H7 (cell line): ENCODE data around the gene NGFR. TPM values are rescaled to one million over a fixed set of nuclear protein-coding genes. Genes with fewer than 3 reads are reported as not detected.
A peak's percentile ranks its signal among the peaks of the same experiment; 100 is the strongest.

Experiments used
- DNase-seq: peaks from one replicate; pipeline ENCODE4 v3.0.0; 2012
- H3K27me3 ChIP-seq: 2 replicates; pipeline ENCODE4 v1.6.0; 2011; ENCODE audit warnings: mild to moderate bottlenecking, low read length; ENCODE audit not compliant: control insufficient read depth, insufficient read depth
- H3K36me3 ChIP-seq: replicated peaks from 2 replicates; pipeline ENCODE4 v1.5.1; 2011; ENCODE audit warnings: low read length; ENCODE audit not compliant: control insufficient read depth, insufficient read depth
- H3K4me3 ChIP-seq: 2 replicates; pipeline ENCODE4 v1.5.1; 2011; ENCODE audit warnings: low read depth, mild to moderate bottlenecking, control low read depth, low read length, moderate library complexity; ENCODE audit not compliant: insufficient read depth
- total RNA-seq: library from RNA; depleted of rRNA; stranded (reverse); fragments of >200 nt; shearing (Covaris generic); gene quantifications from 2 replicates; pipeline ENCODE4 v1.2.3, GENCODE V29; 2014; rRNA removed

Gene NGFR
- 7.9 and 8.7 TPM in 2 replicates for total RNA-seq

DNA sequence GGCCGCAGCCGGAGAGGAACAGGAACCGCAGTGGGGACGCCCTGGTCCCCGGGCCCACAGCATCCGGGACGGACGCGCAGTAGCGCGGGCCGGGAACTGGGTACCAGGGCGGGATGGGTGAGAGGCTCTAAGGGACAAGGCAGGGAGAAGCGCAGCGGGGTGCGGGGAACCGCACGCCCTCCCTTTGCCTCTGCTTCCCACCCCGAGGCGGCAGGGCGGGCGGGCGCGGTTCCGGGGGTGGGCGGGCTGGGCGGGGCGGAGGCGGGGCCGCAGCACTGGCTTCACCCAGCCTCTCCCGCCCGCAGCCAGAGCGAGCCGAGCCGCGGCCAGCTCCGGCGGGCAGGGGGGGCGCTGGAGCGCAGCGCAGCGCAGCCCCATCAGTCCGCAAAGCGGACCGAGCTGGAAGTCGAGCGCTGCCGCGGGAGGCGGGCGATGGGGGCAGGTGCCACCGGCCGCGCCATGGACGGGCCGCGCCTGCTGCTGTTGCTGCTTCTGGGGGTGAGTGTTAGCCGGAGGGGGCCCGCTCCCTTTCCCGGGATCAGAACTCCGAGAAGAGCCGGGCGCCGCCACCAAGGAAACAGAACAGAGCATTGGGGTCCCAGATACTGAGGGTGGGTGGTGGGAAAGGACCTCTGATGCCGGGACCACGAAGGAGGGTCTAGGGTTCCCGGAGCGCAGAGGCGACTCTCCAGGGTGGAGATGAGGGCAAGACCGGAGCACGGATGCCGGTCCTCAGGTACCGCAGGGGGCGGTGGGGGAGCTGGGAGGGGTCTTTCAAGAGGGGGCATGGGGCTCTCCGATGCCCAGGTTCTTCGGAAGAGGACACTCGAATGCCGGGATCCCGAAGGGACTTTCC lies at the start of gene NGFR:
Gene NGFR, plus strand, starts transcription at position 308 of the 856 bp plus-strand sequence. Its CDS starts 125 bp downstream, at position 433.
- peaks cover 46% of the 10 kb centered on the region for H3K27me3 ChIP-seq
- no peaks in the 10 kb centered on the region for H3K36me3 ChIP-seq
- H3K4me3 ChIP-seq, result peak within 1 kb of the TSS; percentile 69
- peak; percentile 98 for DNase-seq

GRCh38 chr17:49445591-49445990 lies 49.5 kb upstream of the NGFR start:
- Histone ChIP-seq H3K27me3 (0 out of 2 replicates have a peak, but pooled peaks cover 1% of the 10 kb centered on the region), H3K36me3 (no peaks in the 10 kb centered on the region), H3K4me3 (no peak overlapping the region)
- no peak for DNase-seq

DNA sequence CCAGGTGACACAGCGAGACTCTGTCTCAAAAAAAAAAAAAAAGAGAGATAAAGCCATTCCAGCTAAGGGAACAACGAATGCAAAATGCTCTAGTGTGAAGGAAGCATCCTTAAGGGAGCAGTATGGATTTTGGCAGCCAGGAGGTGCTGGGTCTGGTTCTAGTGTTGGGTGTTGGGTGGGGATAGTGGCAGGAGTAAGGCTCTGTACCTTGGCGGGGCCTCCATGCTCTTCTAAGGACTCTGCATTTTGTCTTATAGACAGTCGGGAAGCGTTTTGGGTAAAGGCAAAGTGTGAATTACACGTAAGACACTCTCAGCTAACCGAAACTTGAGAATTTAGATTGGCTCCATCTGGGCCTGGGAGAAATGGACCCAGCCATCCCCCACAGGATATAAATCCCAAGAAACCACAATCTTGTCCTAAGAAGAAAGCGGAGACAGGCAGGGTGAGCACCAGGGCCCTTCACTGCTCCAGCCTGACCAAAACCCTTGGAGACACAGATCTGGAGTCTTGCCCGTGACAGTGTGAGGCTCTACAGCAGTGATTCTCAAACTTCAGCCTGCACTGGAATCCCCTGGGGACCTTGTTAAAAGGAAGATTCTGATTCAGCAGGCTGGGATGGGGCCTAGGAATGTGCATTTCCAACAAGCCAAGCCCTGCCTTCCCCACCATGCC lies 47.3 kb upstream of the NGFR start:
- Histone ChIP-seq H3K36me3 (no peaks in the 10 kb centered on the region), H3K27me3 (0 out of 2 replicates have a peak, but pooled peaks cover 1% of the 10 kb centered on the region), H3K4me3 (no peak overlapping the region)
- no peak for DNase-seq

DNA sequence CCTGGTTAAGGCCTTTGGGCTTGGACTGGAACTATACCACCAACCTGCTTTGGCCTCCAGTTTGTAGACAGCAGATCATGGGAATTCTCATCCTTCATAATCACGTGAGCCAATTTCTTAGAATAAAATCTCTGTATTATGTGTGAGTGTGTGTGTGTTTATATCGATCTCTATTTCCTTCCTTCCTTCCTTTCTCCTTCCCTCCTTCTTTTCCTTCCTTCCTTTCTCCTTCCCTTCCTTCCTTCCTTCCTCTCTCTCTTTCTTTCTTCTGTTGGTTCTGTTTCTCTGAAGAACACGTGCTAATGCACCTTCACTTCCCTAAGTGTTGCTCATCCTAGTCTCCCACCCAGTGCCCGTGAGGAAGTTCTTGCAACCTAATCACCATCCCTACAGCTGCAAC lies 44.9 kb upstream of the NGFR start:
- Histone ChIP-seq H3K36me3 (no peaks in the 10 kb centered on the region), H3K4me3 (no peak overlapping the region), H3K27me3 (0 out of 2 replicates have a peak, but pooled peaks cover 1% of the 10 kb centered on the region)
- no peak for DNase-seq

DNA sequence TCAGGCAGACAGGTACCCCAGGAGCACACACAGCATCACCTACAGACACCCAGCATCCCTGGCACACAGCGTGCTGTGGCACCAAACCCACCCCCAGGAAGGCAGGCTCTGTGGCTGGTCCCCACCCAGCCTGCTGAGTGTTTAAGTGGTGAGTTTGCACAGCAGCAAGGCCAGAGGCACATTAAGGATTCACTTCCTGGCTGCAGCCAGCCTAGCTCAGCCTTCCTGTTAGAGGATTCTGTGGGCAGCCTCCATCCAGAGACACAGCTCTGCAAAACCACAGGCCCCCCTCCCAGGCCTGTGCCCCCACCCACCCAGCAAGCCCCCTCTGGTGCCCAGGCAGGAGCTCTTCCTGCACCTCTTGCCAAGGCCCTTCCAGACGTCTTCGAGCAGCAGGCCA lies 44.4 kb upstream of the NGFR start:
- Histone ChIP-seq H3K36me3 (no peaks in the 10 kb centered on the region), H3K27me3 (0 out of 2 replicates have a peak, but pooled peaks cover 1% of the 10 kb centered on the region), H3K4me3 (no peak overlapping the region)
- no peak for DNase-seq

DNA sequence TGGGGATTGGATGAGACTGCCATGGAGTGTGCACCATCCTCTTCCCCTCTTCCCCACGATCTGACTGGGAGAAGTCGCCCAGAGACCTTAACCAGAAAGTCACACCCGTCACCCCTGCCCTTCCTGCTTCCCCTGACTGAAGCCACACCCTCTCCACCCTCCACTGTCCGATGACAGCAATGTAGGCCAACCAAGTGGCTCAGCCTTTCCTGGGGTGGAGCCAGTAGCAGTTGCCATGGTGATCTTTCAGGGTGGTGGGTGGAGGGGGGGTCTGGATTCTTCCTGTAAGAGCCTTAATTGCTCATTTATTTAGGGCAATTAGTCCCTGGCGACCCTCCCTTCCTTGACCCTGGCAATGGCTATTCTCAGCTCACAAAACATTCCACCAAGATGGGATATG lies 42.9 kb upstream of the NGFR start:
- H3K36me3 ChIP-seq, result no peaks in the 10 kb centered on the region
- H3K4me3 ChIP-seq, result no peak overlapping the region
- no peak for DNase-seq
- 0 out of 2 replicates have a peak, but pooled peaks cover 1% of the 10 kb centered on the region for H3K27me3 ChIP-seq

- Histone ChIP-seq H3K36me3 (no peaks in the 10 kb centered on the region), H3K27me3 (0 out of 2 replicates have a peak, but pooled peaks cover 1% of the 10 kb centered on the region), H3K4me3 (no peak overlapping the region)
- no peak for DNase-seq
Measured at GRCh38 chr17:49452661-49453060, 42.4 kb upstream of the NGFR start.

DNA sequence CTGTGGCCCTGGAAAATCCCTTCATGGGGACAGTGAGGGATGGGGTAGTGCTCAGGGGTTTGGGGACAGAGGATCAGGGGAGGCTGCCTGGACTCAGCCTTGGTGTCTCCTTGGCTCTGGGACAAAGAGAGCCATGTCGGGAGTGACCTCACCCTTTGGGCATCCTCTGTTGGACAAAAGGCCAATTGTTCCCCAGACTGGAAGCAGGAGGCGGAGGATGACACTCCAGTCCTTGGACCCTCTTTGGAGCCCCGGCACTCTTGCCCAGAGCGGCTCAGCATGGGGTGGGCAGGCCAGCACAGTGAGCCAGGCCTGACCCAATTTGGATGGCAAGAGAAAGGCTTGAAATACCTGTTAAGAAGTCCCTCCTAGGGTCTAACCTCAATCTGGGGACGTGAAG lies 41.0 kb upstream of the NGFR start:
- no peaks in the 10 kb centered on the region for H3K27me3 ChIP-seq
- no peak overlapping the region for H3K4me3 ChIP-seq
- H3K36me3 ChIP-seq, result no peaks in the 10 kb centered on the region
- no peak for DNase-seq

GRCh38 chr17:49455272-49455861 lies 39.7 kb upstream of the NGFR start:
- Histone ChIP-seq H3K27me3 (no peaks in the 10 kb centered on the region), H3K36me3 (no peaks in the 10 kb centered on the region), H3K4me3 (no peak overlapping the region)
- no peak for DNase-seq

GRCh38 chr17:49456183-49456965 lies 38.7 kb upstream of the NGFR start:
- no peaks in the 10 kb centered on the region for H3K27me3 ChIP-seq
- H3K36me3 ChIP-seq, result no peaks in the 10 kb centered on the region
- DNase-seq, result no peak
- H3K4me3 ChIP-seq, result no peak overlapping the region

DNA sequence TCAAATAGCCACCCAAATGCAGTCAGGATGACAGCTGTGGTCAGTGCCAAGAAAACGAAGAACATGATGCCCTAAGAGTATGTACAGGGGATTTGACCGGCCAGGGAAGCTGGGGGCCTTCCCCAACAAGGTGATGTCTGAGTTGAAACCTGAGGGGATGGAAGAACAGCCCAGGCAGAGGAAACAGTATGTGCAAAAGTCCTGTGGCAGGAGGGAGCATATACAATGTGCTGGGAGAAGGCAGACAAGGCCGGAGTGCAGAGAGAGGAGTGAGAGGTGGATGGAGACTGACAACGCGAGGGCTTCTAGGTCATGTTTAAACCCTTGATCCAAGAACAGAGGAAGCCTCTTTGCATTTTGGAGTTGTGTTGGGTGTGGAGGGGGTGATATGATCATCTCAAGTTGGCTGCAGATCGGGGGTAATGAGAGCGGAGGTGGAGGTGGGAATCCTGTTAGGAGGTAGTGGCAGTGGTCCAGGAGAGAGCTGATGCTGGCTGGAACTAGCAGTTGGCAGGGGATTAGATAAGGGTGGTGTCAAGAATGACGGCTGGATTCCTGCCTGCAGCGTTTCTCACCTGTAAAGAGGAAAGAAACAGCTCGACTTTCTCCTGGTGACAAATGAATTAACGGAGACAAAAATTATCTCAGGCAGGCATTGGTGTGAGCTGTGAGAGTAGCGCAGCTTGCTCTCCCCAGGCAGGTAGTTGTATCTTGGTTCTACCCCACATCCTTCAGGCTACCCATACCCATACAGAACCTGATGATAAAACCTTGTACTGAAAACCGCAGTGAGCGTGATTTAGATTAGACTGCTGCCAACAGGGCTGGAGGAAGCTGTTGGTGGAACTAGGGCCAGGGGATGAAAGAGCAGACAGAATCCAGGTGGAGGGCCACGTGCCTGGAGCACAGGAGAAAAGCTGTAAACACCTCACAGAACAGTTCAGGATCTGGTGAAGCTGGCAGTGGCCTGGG lies 37.2 kb upstream of the NGFR start:
- Histone ChIP-seq H3K27me3 (no peaks in the 10 kb centered on the region), H3K4me3 (no peak overlapping the region), H3K36me3 (no peaks in the 10 kb centered on the region)
- DNase-seq, result no peak

DNA sequence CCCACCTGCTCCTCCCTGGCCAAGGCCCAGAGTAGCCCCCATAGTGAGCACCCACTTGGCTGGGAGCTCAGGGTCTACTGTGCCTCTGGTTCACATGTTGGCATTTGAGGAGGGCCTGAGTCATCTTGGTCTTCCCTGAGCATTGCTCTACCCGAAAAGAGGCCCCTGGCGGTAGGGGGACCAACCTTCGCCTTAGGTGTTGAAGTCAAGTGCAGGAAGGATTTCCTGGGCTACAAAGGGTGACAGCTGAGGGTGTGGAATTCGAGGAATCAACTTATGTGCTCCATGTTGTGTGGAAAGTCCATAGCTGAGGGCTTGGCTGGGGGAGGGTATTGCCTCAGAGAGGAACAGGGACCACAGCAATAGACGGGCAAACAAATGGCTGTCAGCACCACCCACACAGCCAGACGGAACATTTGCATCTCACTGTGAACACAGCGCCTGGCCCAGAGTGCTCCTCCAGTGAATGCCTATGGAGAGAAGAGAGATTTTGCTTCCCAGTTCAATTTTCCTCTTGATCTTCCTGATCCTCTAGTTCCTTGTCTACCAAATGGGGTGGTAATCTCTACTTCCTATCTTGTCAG lies 35.6 kb upstream of the NGFR start:
- Histone ChIP-seq H3K27me3 (no peaks in the 10 kb centered on the region), H3K36me3 (no peaks in the 10 kb centered on the region)
- DNase-seq, result peak; percentile 70

DNA sequence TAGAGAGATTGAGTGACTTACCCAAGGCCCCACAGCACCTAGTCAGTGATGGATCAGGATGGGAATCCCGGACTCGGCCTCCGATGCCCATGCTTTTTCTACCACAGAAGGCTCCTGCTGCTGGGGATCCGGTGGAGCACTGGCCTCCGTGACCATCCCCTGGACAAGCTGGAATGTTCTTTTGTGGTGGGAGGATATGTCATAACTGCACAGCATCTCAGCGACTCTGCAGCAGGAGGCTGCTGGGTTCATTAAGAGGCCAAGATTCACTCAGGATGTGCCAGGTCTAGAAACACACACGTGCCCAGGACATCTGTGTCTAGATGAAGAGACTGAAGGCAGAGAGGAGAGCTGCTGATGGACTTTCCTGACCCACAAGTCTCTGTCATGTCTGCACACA lies 34.7 kb upstream of the NGFR start:
- H3K36me3 ChIP-seq, result no peaks in the 10 kb centered on the region
- no peaks in the 10 kb centered on the region for H3K27me3 ChIP-seq
- no peak for DNase-seq
- no peak overlapping the region for H3K4me3 ChIP-seq

More for the DNA sequence above, 35.6 kb upstream of the NGFR start:
- no peak overlapping the region for H3K4me3 ChIP-seq
